HEK293 (cell line): Measurements from ENCODE around the gene ENO3.
A peak's percentile ranks its signal among the peaks of the same experiment; 100 is the strongest.

Experiments
- BCL11B ChIP-seq: fragments of 450-650 bp; formaldehyde crosslinking; IDR thresholded peaks from 2 replicates; pipeline ENCODE4 v1.5.1; 2016; ENCODE audit warnings: low read depth, missing biosample characterization, missing genetic modification characterization
- GLI4 ChIP-seq: fragments of 450-650 bp; formaldehyde crosslinking; IDR thresholded peaks from 2 replicates; pipeline ENCODE4 v1.5.1; 2016; ENCODE audit warnings: missing biosample characterization, missing genetic modification characterization
- GLIS2 ChIP-seq: fragments of 450-650 bp; formaldehyde crosslinking; IDR thresholded peaks from 2 replicates; pipeline ENCODE4 v1.5.1; 2016; ENCODE audit warnings: missing biosample characterization, missing genetic modification characterization
- KLF17 ChIP-seq: fragments of 450-650 bp; formaldehyde crosslinking; IDR thresholded peaks from 2 replicates; pipeline ENCODE4 v1.5.1; 2016; ENCODE audit warnings: missing biosample characterization, missing genetic modification characterization
- SCRT2 ChIP-seq: fragments of 450-650 bp; formaldehyde crosslinking; IDR thresholded peaks from 2 replicates; pipeline ENCODE4 v1.5.1; 2016; ENCODE audit warnings: missing biosample characterization, missing genetic modification characterization
- ZBTB17 ChIP-seq: fragments of 450-650 bp; formaldehyde crosslinking; IDR thresholded peaks from 2 replicates; pipeline ENCODE4 v1.5.1; 2016; ENCODE audit warnings: missing biosample characterization, missing genetic modification characterization
- ZBTB49 ChIP-seq: fragments of 450-650 bp; formaldehyde crosslinking; IDR thresholded peaks from 2 replicates; pipeline ENCODE4 v1.5.1; 2016; ENCODE audit warnings: missing biosample characterization, missing genetic modification characterization, low read depth
- ZBTB6 ChIP-seq: fragments of 450-650 bp; formaldehyde crosslinking; IDR thresholded peaks from 2 replicates; pipeline ENCODE4 v1.5.1; 2017; ENCODE audit warnings: missing biosample characterization, missing genetic modification characterization
- ZBTB7A ChIP-seq: fragments of 450-650 bp; formaldehyde crosslinking; IDR thresholded peaks from 2 replicates; pipeline ENCODE4 v1.5.1; 2016; ENCODE audit warnings: low read depth, missing biosample characterization, missing genetic modification characterization
- ZBTB8A ChIP-seq: fragments of 450-650 bp; formaldehyde crosslinking; IDR thresholded peaks from 2 replicates; pipeline ENCODE4 v1.5.1; 2016; ENCODE audit warnings: missing biosample characterization, missing genetic modification characterization
- ZNF132 ChIP-seq: fragments of 450-650 bp; formaldehyde crosslinking; IDR thresholded peaks from 2 replicates; pipeline ENCODE4 v1.5.1; 2017; ENCODE audit warnings: missing biosample characterization, missing genetic modification characterization, borderline replicate concordance
- ZNF174 ChIP-seq: fragments of 450-650 bp; formaldehyde crosslinking; IDR thresholded peaks from 2 replicates; pipeline ENCODE4 v1.5.0; 2017; ENCODE audit warnings: missing biosample characterization, mild to moderate bottlenecking, missing genetic modification characterization
- ZNF211 ChIP-seq: fragments of 450-650 bp; formaldehyde crosslinking; IDR thresholded peaks from 2 replicates; pipeline ENCODE4 v1.5.1; 2016; ENCODE audit warnings: low read depth, missing biosample characterization, missing genetic modification characterization
- ZNF266 ChIP-seq: fragments of 450-650 bp; formaldehyde crosslinking; IDR thresholded peaks from 2 replicates; pipeline ENCODE4 v1.5.1; 2016; ENCODE audit warnings: missing biosample characterization, missing genetic modification characterization, low read depth
- ZNF324 ChIP-seq: fragments of 450-650 bp; formaldehyde crosslinking; IDR thresholded peaks from 2 replicates; pipeline ENCODE4 v1.5.1; 2016; ENCODE audit warnings: missing biosample characterization, missing genetic modification characterization
- ZNF341 ChIP-seq: fragments of 450-650 bp; formaldehyde crosslinking; IDR thresholded peaks from 2 replicates; pipeline ENCODE4; 2016; ENCODE audit warnings: low read depth, missing biosample characterization, missing genetic modification characterization
- ZNF501 ChIP-seq: fragments of 450-650 bp; formaldehyde crosslinking; IDR thresholded peaks from 2 replicates; pipeline ENCODE4 v1.5.1; 2016; ENCODE audit warnings: missing biosample characterization, missing genetic modification characterization
- ZNF514 ChIP-seq: fragments of 450-650 bp; formaldehyde crosslinking; IDR thresholded peaks from 2 replicates; pipeline ENCODE4 v1.5.1; 2016; ENCODE audit warnings: missing biosample characterization, missing genetic modification characterization
- ZNF561 ChIP-seq: fragments of 450-650 bp; IDR thresholded peaks from 2 replicates; pipeline ENCODE4 v1.5.1; 2018; ENCODE audit warnings: missing biosample characterization, missing genetic modification characterization, borderline replicate concordance
- ZNF610 ChIP-seq: fragments of 450-650 bp; formaldehyde crosslinking; IDR thresholded peaks from 2 replicates; pipeline ENCODE4 v1.5.1; 2016; ENCODE audit warnings: missing biosample characterization, missing genetic modification characterization, borderline replicate concordance
- ZNF623 ChIP-seq: fragments of 450-650 bp; formaldehyde crosslinking; IDR thresholded peaks from 2 replicates; pipeline ENCODE4 v1.5.1; 2016; ENCODE audit warnings: missing biosample characterization, missing genetic modification characterization
- ZNF777 ChIP-seq: fragments of 450-650 bp; formaldehyde crosslinking; IDR thresholded peaks from 2 replicates; pipeline ENCODE4 v1.5.1; 2017; ENCODE audit warnings: missing biosample characterization, missing genetic modification characterization, borderline replicate concordance
- TF ChIP-seq, protein P1 (sequence below): fragments of 450-650 bp; formaldehyde crosslinking; IDR thresholded peaks from 2 replicates; pipeline ENCODE4 v1.5.1; 2017; ENCODE audit warnings: missing biosample characterization, missing genetic modification characterization
- TF ChIP-seq, protein P2 (sequence below): fragments of 450-650 bp; formaldehyde crosslinking; IDR thresholded peaks from 2 replicates; pipeline ENCODE4 v1.5.1; 2016; ENCODE audit warnings: missing biosample characterization, missing genetic modification characterization
- TF ChIP-seq, protein P3 (sequence below): sonication (generic); formaldehyde crosslinking; IDR thresholded peaks from 2 replicates; pipeline ENCODE4 v1.8.1; 2022; ENCODE audit warnings: mild to moderate bottlenecking, moderate library complexity, missing genetic modification reagents
- TF ChIP-seq, protein P4 (sequence below): fragments of 450-650 bp; IDR thresholded peaks from 2 replicates; pipeline ENCODE4 v1.5.1; 2018; ENCODE audit warnings: missing biosample characterization, missing genetic modification characterization

ENO3 gene

GRCh38 chr17:4908711-4909496, 42.0 kb upstream of the ENO3 start (continued):
- TF ChIP-seq ZNF561 (tag by site-specific recombination) (no peak), ZBTB8A (tag by site-specific recombination) (no peak), GLIS2 (tag by site-specific recombination) (no peak), ZNF514 (tag by site-specific recombination) (no peak), ZBTB17 (tag by site-specific recombination) (peak; percentile 76), ZNF174 (tag by site-specific recombination) (no peak), KLF17 (tag by site-specific recombination) (0 out of 2 replicates have a peak, but pooled peaks have one; percentile 14), ZNF341 (peak; percentile 63), ZNF623 (tag by site-specific recombination) (no peak), ZNF501 (tag by site-specific recombination) (peak; percentile 48; the same call in 1 of the 2 replicates), ZNF211 (no peak), ZBTB6 (tag by site-specific recombination) (no peak), ZNF610 (tag by site-specific recombination) (no peak), GLI4 (tag by site-specific recombination) (no peak), ZBTB7A (tag by site-specific recombination) (no peak), BCL11B (tag by site-specific recombination) (no peak), ZNF777 (tag by site-specific recombination) (no peak), ZNF266 (tag by site-specific recombination) (no peak), ZBTB49 (tag by site-specific recombination) (no peak), SCRT2 (tag by site-specific recombination) (peak; percentile 74), ZNF324 (tag by site-specific recombination) (no peak), ZNF132 (tag by site-specific recombination) (no peak)
- TF ChIP-seq, protein P1, sequence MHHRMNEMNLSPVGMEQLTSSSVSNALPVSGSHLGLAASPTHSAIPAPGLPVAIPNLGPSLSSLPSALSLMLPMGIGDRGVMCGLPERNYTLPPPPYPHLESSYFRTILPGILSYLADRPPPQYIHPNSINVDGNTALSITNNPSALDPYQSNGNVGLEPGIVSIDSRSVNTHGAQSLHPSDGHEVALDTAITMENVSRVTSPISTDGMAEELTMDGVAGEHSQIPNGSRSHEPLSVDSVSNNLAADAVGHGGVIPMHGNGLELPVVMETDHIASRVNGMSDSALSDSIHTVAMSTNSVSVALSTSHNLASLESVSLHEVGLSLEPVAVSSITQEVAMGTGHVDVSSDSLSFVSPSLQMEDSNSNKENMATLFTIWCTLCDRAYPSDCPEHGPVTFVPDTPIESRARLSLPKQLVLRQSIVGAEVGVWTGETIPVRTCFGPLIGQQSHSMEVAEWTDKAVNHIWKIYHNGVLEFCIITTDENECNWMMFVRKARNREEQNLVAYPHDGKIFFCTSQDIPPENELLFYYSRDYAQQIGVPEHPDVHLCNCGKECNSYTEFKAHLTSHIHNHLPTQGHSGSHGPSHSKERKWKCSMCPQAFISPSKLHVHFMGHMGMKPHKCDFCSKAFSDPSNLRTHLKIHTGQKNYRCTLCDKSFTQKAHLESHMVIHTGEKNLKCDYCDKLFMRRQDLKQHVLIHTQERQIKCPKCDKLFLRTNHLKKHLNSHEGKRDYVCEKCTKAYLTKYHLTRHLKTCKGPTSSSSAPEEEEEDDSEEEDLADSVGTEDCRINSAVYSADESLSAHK (tag by site-specific recombination), result no peak
- TF ChIP-seq, protein P2, sequence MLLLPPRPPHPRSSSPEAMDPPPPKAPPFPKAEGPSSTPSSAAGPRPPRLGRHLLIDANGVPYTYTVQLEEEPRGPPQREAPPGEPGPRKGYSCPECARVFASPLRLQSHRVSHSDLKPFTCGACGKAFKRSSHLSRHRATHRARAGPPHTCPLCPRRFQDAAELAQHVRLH, result no peak
- TF ChIP-seq, protein P3, sequence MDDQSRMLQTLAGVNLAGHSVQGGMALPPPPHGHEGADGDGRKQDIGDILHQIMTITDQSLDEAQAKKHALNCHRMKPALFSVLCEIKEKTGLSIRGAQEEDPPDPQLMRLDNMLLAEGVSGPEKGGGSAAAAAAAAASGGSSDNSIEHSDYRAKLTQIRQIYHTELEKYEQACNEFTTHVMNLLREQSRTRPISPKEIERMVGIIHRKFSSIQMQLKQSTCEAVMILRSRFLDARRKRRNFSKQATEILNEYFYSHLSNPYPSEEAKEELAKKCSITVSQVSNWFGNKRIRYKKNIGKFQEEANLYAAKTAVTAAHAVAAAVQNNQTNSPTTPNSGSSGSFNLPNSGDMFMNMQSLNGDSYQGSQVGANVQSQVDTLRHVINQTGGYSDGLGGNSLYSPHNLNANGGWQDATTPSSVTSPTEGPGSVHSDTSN (CRISPR knock-in tag), result no peak
- TF ChIP-seq, protein P4, sequence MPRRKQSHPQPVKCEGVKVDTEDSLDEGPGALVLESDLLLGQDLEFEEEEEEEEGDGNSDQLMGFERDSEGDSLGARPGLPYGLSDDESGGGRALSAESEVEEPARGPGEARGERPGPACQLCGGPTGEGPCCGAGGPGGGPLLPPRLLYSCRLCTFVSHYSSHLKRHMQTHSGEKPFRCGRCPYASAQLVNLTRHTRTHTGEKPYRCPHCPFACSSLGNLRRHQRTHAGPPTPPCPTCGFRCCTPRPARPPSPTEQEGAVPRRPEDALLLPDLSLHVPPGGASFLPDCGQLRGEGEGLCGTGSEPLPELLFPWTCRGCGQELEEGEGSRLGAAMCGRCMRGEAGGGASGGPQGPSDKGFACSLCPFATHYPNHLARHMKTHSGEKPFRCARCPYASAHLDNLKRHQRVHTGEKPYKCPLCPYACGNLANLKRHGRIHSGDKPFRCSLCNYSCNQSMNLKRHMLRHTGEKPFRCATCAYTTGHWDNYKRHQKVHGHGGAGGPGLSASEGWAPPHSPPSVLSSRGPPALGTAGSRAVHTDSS, result no peak
